Activated T-cell treated with anti-CD3 and anti-CD28 coated beads, Interleukin-2, amount 50 U/mL, for 24 hours (primary cell): ENCODE data around the gene B3GALT4.

Experiments used
- DNase-seq: peaks from one replicate; pipeline ENCODE4 v3.0.0-alpha.2; 2020
- H3K27ac Mint-ChIP-seq: 2 replicates; pipeline ENCODE4 v1.8.0; 2020; ENCODE audit warnings: mild to moderate bottlenecking, mixed read lengths
- H3K27me3 Mint-ChIP-seq: 2 replicates; pipeline ENCODE4 v1.8.0; 2020; ENCODE audit warnings: mixed read lengths
- H3K36me3 Mint-ChIP-seq: 2 replicates; pipeline ENCODE4 v1.8.0; 2020; ENCODE audit warnings: low read depth, mixed read lengths
- H3K4me1 Mint-ChIP-seq: 2 replicates; pipeline ENCODE4 v1.8.0; 2020; ENCODE audit warnings: low read depth, mixed read lengths
- H3K4me3 Mint-ChIP-seq: 2 replicates; pipeline ENCODE4 v1.8.0; 2020; ENCODE audit warnings: mild to moderate bottlenecking, moderate library complexity, mixed read lengths
- H3K9me3 Mint-ChIP-seq: 2 replicates; pipeline ENCODE4 v1.8.0; 2020; ENCODE audit warnings: mixed read lengths

Gene B3GALT4

GRCh38 chr6:33320315-33321181 lies 43.6 kb downstream of the B3GALT4 start:
- Mint-ChIP-seq H3K27ac (peak overlapping the region; percentile 98), H3K27me3 (no peaks in the 10 kb centered on the region), H3K36me3 (peaks cover 74% of the 10 kb centered on the region), H3K4me1 (peaks cover 71% of the 10 kb centered on the region), H3K9me3 (no peaks in the 10 kb centered on the region), H3K4me3 (peak overlapping the region; percentile 92)
- DNase-seq: no peak

- Mint-ChIP-seq H3K27ac (peak overlapping the region; percentile 98), H3K9me3 (no peaks in the 10 kb centered on the region)
- no peak for DNase-seq
Observed at GRCh38 chr6:33321227-33321626, 44.3 kb downstream of the B3GALT4 start.

GRCh38 chr6:33323623-33323948 lies 46.7 kb downstream of the B3GALT4 start:
- H3K27ac Mint-ChIP-seq: peak overlapping the region; percentile 98
- no peaks in the 10 kb centered on the region for H3K9me3 Mint-ChIP-seq
- H3K36me3 Mint-ChIP-seq: peaks cover 52% of the 10 kb centered on the region
- no peak for DNase-seq
- peak overlapping the region; percentile 92 for H3K4me3 Mint-ChIP-seq
- no peaks in the 10 kb centered on the region for H3K27me3 Mint-ChIP-seq
- H3K4me1 Mint-ChIP-seq: peaks cover 47% of the 10 kb centered on the region

More at GRCh38 chr6:33321227-33321626, 44.3 kb downstream of the B3GALT4 start:
- H3K4me3 Mint-ChIP-seq: peak overlapping the region; percentile 92
- H3K36me3 Mint-ChIP-seq: peaks cover 69% of the 10 kb centered on the region
- no peaks in the 10 kb centered on the region for H3K27me3 Mint-ChIP-seq
- H3K4me1 Mint-ChIP-seq: peaks cover 64% of the 10 kb centered on the region

GRCh38 chr6:33324125-33324524 lies 47.2 kb downstream of the B3GALT4 start:
- no peak for DNase-seq
- no peaks in the 10 kb centered on the region for H3K9me3 Mint-ChIP-seq
- peaks cover 42% of the 10 kb centered on the region for H3K4me1 Mint-ChIP-seq
- no peaks in the 10 kb centered on the region for H3K27me3 Mint-ChIP-seq
- peaks cover 46% of the 10 kb centered on the region for H3K36me3 Mint-ChIP-seq
- H3K27ac Mint-ChIP-seq: peak overlapping the region; percentile 98
- H3K4me3 Mint-ChIP-seq: peak overlapping the region; percentile 92
